Erythroblast (primary cell): Measurements from ENCODE around the gene RNF168.

Experiments
- GATA1 ChIP-seq: IDR thresholded peaks from 2 replicates; pipeline ENCODE4 v1.6.1; 2011; ENCODE audit warnings: low read depth, mild to moderate bottlenecking, control low read depth, low read length, moderate library complexity
- POLR2A ChIP-seq: IDR thresholded peaks from 2 replicates; pipeline ENCODE4 v1.6.1; 2011; ENCODE audit warnings: mild to moderate bottlenecking, low read length

- no peak for TF ChIP-seq POLR2A
- no peak for TF ChIP-seq GATA1
Observed at GRCh38 chr3:196531418-196531817, 27.9 kb upstream of the RNF168 start.
